SK-N-SH (cell line): ENCODE results near the gene NPFF. TPM values are rescaled to one million over a fixed set of nuclear protein-coding genes. Genes with fewer than 3 reads are reported as not detected.

Experiments used
- CTCF ChIA-PET: fragments of 300-600, 350-600 bp; formaldehyde crosslinking; extraction: SDS; loops from one replicate; lab custom pipeline; 2021; lab: Yijun Ruan, JAX
- POLR2A ChIA-PET: fragments of 350-600 bp; sonication (Branson Sonifier 250); formaldehyde crosslinking; extraction: SDS; loops from one replicate; lab custom pipeline; 2020; ENCODE audit warnings: antibody characterized with exemption, inconsistent platforms; lab: Yijun Ruan, JAX
- DNase-seq: peaks from one replicate; pipeline ENCODE4 v3.0.0; 2012
- H2AFZ ChIP-seq: fragments of 200-600 bp; sonication (generic); 2 replicates; pipeline ENCODE4 v1.8.1; 2016; ENCODE audit warnings: antibody characterized with exemption, mild to moderate bottlenecking, low read depth
- H3F3A ChIP-seq: fragments of 200-600 bp; sonication (generic); replicated peaks from 2 replicates; pipeline ENCODE3; 2016; ENCODE audit warnings: antibody characterized with exemption, mild to moderate bottlenecking; ENCODE audit not compliant: insufficient read depth
- H3K27ac ChIP-seq, 2 experiments: fragments of 200-500 bp in 1 of 2; fragments of 200-600 bp in 1 of 2; sonication (Bioruptor generic) in 1 of 2; sonication (generic), shearing (Covaris generic) in 1 of 2; 2 replicates each; pipeline versions ENCODE4 v1.5.1 to v1.6.1; 2014 to 2016; ENCODE audit warnings: low read depth in 2 of 2, inconsistent platforms in 1 of 2, low read length in 1 of 2, mild to moderate bottlenecking in 1 of 2, mixed read lengths in 1 of 2
- H3K27me3 ChIP-seq: fragments of 200-600 bp; sonication (generic), shearing (Covaris generic); 2 replicates; pipeline ENCODE4 v1.6.1; 2016; ENCODE audit warnings: mixed run types; ENCODE audit not compliant: insufficient read depth
- H3K36me3 ChIP-seq, 2 experiments: fragments of 200-500 bp in 1 of 2; fragments of 200-600 bp in 1 of 2; sonication (Bioruptor generic) in 1 of 2; sonication (generic) in 1 of 2; replicated peaks in 1 of 2; 2 replicates each; pipeline versions ENCODE3 to v1.5.1; 2014 to 2016; ENCODE audit warnings: low read length in 1 of 2, mild to moderate bottlenecking in 1 of 2; ENCODE audit not compliant: insufficient read depth in 2 of 2, control insufficient read depth in 1 of 2
- H3K4me1 ChIP-seq, 2 experiments: fragments of 200-500 bp in 1 of 2; fragments of 200-600 bp in 1 of 2; sonication (Bioruptor generic) in 1 of 2; sonication (generic), shearing (Covaris generic) in 1 of 2; 2 replicates each; pipeline versions ENCODE4 v1.5.1 to v1.6.1; 2014 to 2016; ENCODE audit warnings: low read depth in 1 of 2, low read length in 1 of 2, mixed run types in 1 of 2; ENCODE audit not compliant: insufficient read depth in 2 of 2, control insufficient read depth in 1 of 2
- H3K4me2 ChIP-seq: fragments of 200-600 bp; sonication (generic), shearing (Covaris generic); 2 replicates; pipeline ENCODE4 v1.6.1; 2017; ENCODE audit warnings: mixed run types
- H3K4me3 ChIP-seq, 2 experiments: fragments of 200-500 bp in 1 of 2; fragments of 200-600 bp in 1 of 2; sonication (Bioruptor generic) in 1 of 2; sonication (generic), shearing (Covaris generic) in 1 of 2; 2 replicates each; pipeline versions ENCODE4 v1.5.1 to v1.8.1; 2014 to 2016; ENCODE audit warnings: low read depth in 2 of 2, inconsistent platforms in 1 of 2, low read length in 1 of 2, mild to moderate bottlenecking in 1 of 2, mixed read lengths in 1 of 2, moderate library complexity in 1 of 2
- H3K79me2 ChIP-seq: fragments of 200-600 bp; sonication (generic); 2 replicates; pipeline ENCODE4 v1.8.1; 2017; ENCODE audit warnings: mild to moderate bottlenecking; ENCODE audit not compliant: insufficient read depth
- H3K9ac ChIP-seq: fragments of 200-600 bp; sonication (generic); 2 replicates; pipeline ENCODE4 v1.6.1; 2017; ENCODE audit warnings: mixed run types
- H3K9me2 ChIP-seq: fragments of 200-600 bp; sonication (generic); 2 replicates; pipeline ENCODE4 v1.6.1; 2017; ENCODE audit warnings: mixed run types
- H3K9me3 ChIP-seq: fragments of 200-600 bp; sonication (generic); 2 replicates; pipeline ENCODE4 v1.6.1; 2017; ENCODE audit warnings: mixed run types, mild to moderate bottlenecking, moderate library complexity
- H4K20me1 ChIP-seq: fragments of 200-600 bp; sonication (generic); 2 replicates; pipeline ENCODE4 v1.6.1; 2017; ENCODE audit warnings: mild to moderate bottlenecking, mixed run types; ENCODE audit not compliant: insufficient read depth
- CHD2 ChIP-seq: fragments of 150-350 bp; IDR thresholded peaks from 2 replicates; pipeline ENCODE4 v1.6.1; 2018; ENCODE audit warnings: low read length; ENCODE audit not compliant: partially characterized antibody
- FOSL2 ChIP-seq: IDR thresholded peaks from 2 replicates; pipeline ENCODE4 v1.4.0; 2012; ENCODE audit warnings: low read depth, mild to moderate bottlenecking, moderate library complexity, borderline replicate concordance
- FOXJ3 ChIP-seq: sonication (generic); formaldehyde crosslinking; IDR thresholded peaks from 2 replicates; pipeline ENCODE4 v1.5.1; 2020; ENCODE audit warnings: mild to moderate bottlenecking, missing genetic modification reagents
- GABPA ChIP-seq: IDR thresholded peaks from 2 replicates; pipeline ENCODE4 v1.4.0; 2012; ENCODE audit warnings: low read depth, mild to moderate bottlenecking
- IRF3 ChIP-seq: fragments of 150-350 bp; IDR thresholded peaks from 2 replicates; pipeline ENCODE4 v1.6.1; 2016; ENCODE audit warnings: mild to moderate bottlenecking, low read depth, low read length
- MXI1 ChIP-seq: IDR thresholded peaks from 2 replicates; pipeline ENCODE4 v1.6.1; 2012; ENCODE audit warnings: mild to moderate bottlenecking, low read depth, low read length, improper control_type of control experiment
- NFIC ChIP-seq: IDR thresholded peaks from 2 replicates; pipeline ENCODE4 v1.4.0; 2012; ENCODE audit warnings: borderline replicate concordance
- RAD21 ChIP-seq: IDR thresholded peaks from 2 replicates; pipeline ENCODE4 v1.6.1; 2012; ENCODE audit warnings: mild to moderate bottlenecking, low read length
- RFX5 ChIP-seq: IDR thresholded peaks from 2 replicates; pipeline ENCODE4 v1.6.1; 2012; ENCODE audit warnings: mild to moderate bottlenecking, improper control_type of control experiment, low read length
- RXRA ChIP-seq: IDR thresholded peaks from 2 replicates; pipeline ENCODE4 v1.4.0; 2012; ENCODE audit warnings: low read depth, mild to moderate bottlenecking, borderline replicate concordance
- SMC3 ChIP-seq: IDR thresholded peaks from 2 replicates; pipeline ENCODE4 v1.6.1; 2012; ENCODE audit warnings: low read depth, low read length, improper control_type of control experiment
- TAF1 ChIP-seq: IDR thresholded peaks from 2 replicates; pipeline ENCODE4 v1.6.1; 2012; ENCODE audit warnings: low read depth, mild to moderate bottlenecking, low read length, moderate library complexity, borderline replicate concordance
- YY1 ChIP-seq: IDR thresholded peaks from 2 replicates; pipeline ENCODE4 v1.4.0; 2012; ENCODE audit warnings: low read depth, mild to moderate bottlenecking
- ZBTB33 ChIP-seq: IDR thresholded peaks from 2 replicates; pipeline ENCODE4 v1.4.0; 2012; ENCODE audit warnings: low read depth, borderline replicate concordance
- WGBS: methylation state at CpG from one replicate; pipeline ENCODE4 v1.1.6; 2017; ENCODE audit warnings: low lambda C conversion rate; 5-methylcytosine and 5-hydroxymethylcytosine counted together
- polyA plus RNA-seq, 3 experiments: library from polyadenylated mRNA; depleted of rRNA; stranded (reverse); fragments of >200 nt; gene quantifications; 2 replicates each; pipeline ENCODE4 v1.2.3, GENCODE V29; 2012
- TF ChIP-seq, protein P1 (sequence below): fragments of 150-350 bp; IDR thresholded peaks from 2 replicates; pipeline ENCODE4 v1.6.1; 2017; ENCODE audit warnings: antibody characterized with exemption, low read length, low read depth, borderline replicate concordance
- TF ChIP-seq, protein P2 (sequence below): IDR thresholded peaks from 2 replicates; pipeline ENCODE4 v1.4.0; 2012; ENCODE audit warnings: low read depth
- TF ChIP-seq, protein P3 (sequence below): IDR thresholded peaks from 2 replicates; pipeline ENCODE4 v1.6.1; 2012; ENCODE audit warnings: mild to moderate bottlenecking, low read depth, low read length, moderate library complexity

The NPFF gene
- polyA plus RNA-seq, 1 of the 3 experiments (the other 2 are of a cell fraction), result 0.13 TPM

DNA sequence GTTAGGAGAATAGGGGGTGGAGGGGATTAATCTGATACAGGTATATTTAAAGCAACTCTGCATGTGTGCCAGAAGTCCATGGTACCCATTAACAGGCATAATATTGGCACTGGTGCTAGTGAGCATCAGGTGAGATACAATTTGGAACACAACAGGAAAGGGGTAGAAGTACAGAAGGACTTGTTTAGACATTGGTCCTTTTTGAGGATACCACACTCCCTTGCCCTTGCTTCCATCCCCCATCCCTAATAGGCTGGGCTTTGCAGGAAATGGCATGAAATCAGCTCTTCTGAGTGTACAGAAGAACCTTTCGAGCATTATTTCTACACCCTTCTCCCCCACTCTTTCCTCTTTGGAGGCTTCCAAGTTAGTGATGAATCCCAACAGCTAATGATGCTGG, 39.0 kb downstream of the NPFF start (continued):
- TF ChIP-seq RXRA (no peak), MXI1 (no peak), CHD2 (no peak)
- TF ChIP-seq, protein P1, sequence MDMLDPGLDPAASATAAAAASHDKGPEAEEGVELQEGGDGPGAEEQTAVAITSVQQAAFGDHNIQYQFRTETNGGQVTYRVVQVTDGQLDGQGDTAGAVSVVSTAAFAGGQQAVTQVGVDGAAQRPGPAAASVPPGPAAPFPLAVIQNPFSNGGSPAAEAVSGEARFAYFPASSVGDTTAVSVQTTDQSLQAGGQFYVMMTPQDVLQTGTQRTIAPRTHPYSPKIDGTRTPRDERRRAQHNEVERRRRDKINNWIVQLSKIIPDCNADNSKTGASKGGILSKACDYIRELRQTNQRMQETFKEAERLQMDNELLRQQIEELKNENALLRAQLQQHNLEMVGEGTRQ, result no peak
- TF ChIP-seq, protein P2, sequence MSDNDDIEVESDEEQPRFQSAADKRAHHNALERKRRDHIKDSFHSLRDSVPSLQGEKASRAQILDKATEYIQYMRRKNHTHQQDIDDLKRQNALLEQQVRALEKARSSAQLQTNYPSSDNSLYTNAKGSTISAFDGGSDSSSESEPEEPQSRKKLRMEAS, result no peak

GRCh38 chr12:53467880-53468279, 39.4 kb downstream of the NPFF start:
- WGBS, result 94% methylated on average over 2 of the region's 2 CpGs
- Histone ChIP-seq H3K79me2 (peaks cover 94% of the 10 kb centered on the region), H4K20me1 (peaks cover 84% of the 10 kb centered on the region)
- TF ChIP-seq RAD21 (no peak), IRF3 (no peak), CHD2 (no peak), FOXJ3 (no peak), NFIC (no peak), GABPA (no peak), TAF1 (no peak), YY1 (no peak), FOSL2 (no peak), RFX5 (no peak), ZBTB33 (no peak), SMC3 (no peak)
- TF ChIP-seq, protein P3, sequence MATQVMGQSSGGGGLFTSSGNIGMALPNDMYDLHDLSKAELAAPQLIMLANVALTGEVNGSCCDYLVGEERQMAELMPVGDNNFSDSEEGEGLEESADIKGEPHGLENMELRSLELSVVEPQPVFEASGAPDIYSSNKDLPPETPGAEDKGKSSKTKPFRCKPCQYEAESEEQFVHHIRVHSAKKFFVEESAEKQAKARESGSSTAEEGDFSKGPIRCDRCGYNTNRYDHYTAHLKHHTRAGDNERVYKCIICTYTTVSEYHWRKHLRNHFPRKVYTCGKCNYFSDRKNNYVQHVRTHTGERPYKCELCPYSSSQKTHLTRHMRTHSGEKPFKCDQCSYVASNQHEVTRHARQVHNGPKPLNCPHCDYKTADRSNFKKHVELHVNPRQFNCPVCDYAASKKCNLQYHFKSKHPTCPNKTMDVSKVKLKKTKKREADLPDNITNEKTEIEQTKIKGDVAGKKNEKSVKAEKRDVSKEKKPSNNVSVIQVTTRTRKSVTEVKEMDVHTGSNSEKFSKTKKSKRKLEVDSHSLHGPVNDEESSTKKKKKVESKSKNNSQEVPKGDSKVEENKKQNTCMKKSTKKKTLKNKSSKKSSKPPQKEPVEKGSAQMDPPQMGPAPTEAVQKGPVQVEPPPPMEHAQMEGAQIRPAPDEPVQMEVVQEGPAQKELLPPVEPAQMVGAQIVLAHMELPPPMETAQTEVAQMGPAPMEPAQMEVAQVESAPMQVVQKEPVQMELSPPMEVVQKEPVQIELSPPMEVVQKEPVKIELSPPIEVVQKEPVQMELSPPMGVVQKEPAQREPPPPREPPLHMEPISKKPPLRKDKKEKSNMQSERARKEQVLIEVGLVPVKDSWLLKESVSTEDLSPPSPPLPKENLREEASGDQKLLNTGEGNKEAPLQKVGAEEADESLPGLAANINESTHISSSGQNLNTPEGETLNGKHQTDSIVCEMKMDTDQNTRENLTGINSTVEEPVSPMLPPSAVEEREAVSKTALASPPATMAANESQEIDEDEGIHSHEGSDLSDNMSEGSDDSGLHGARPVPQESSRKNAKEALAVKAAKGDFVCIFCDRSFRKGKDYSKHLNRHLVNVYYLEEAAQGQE, result no peak
- TF ChIP-seq, all 33 proteins: peak for 0
- Histone ChIP-seq H3K27ac (no peak overlapping the region; a peak in 1 of 4 replicates), H3K4me1 (0 out of 4 replicates have a peak, but pooled peaks cover 0 to 5% of the 10 kb centered on the region in 2 experiments), H3K9me2 (no peaks in the 10 kb centered on the region), H2AFZ (no peak overlapping the region), H3K4me2 (no peak overlapping the region), H3F3A (peaks cover 66% of the 10 kb centered on the region), H3K36me3 (peaks cover 92 to 94% of the 10 kb centered on the region in 2 experiments), H3K4me3 (no peak overlapping the region), H3K27me3 (no peaks in the 10 kb centered on the region), H3K9ac (no peak overlapping the region), H3K9me3 (no peaks in the 10 kb centered on the region)
- POLR2A ChIA-PET, result interaction anchor here (1.1 to 1.2 kb wide), 2 partner anchors 9 to 13 kb away, joined by 3 to 4 read pairs; no protein-coding TSS in a partner anchor
- CTCF ChIA-PET, result interaction anchor here (1.4 to 3.0 kb wide), 3 partner anchors 9 to 41 kb away, joined by 4 to 16 read pairs (median 6); no protein-coding TSS in a partner anchor
- no peak for DNase-seq
